Mucosa of descending colon (tissue), 3 donors: ENCODE measurements around the gene SERP1. TPM values are rescaled to one million over a fixed set of nuclear protein-coding genes. Genes with fewer than 3 reads are reported as not detected.

ENCODE experiments used
- ATAC-seq: fragments of 200-7000 bp; cut with Tn5 transposase; one replicate; pipeline ENCODE4 v1.9.1; 2020; ENCODE audit warnings: mild to moderate bottlenecking, moderate library complexity
- DNase-seq, 3 donors: peaks; one replicate each; pipeline ENCODE4 v3.0.0-alpha.2; 2020
- H3K36me3 ChIP-seq: fragments of 200-600 bp; one replicate; pipeline ENCODE4 v1.8.0; 2021; ENCODE audit warnings: low read depth, mild to moderate bottlenecking
- H3K4me1 ChIP-seq: fragments of 200-600 bp; one replicate; pipeline ENCODE4 v1.8.0; 2021; ENCODE audit warnings: low read depth, mild to moderate bottlenecking
- H3K4me3 ChIP-seq: fragments of 200-600 bp; one replicate; pipeline ENCODE4 v1.8.0; 2021; ENCODE audit warnings: mild to moderate bottlenecking
- H3K9me3 ChIP-seq: fragments of 200-600 bp; one replicate; pipeline ENCODE4 v1.8.0; 2021; ENCODE audit warnings: mild to moderate bottlenecking
- intact Hi-C, 2 donors: fragments of 100-400 bp; cut with DNase I in 1 of 2; cut with micrococcal nuclease in 1 of 2; formaldehyde crosslinking; loops; one replicate each; pipeline versions ENCODE4 v1.11.0 to v1.11.1; 2022; cut with DNase I, micrococcal nuclease
- total RNA-seq, 3 donors: library from RNA; stranded (reverse); fragmentation: NEBNext Ultra II Directional in 2 of 3; extraction: Animal tissue kit (Norgen Biotek cat#: 25700) in 2 of 3; gene quantifications; one replicate each; pipeline versions ENCODE4 v1.2.1 to v1.2.4, GENCODE V29; 2021 to 2023
- TF ChIP-seq, protein P1 (sequence below): fragments of 200-600 bp; IDR thresholded peaks from one replicate; pipeline ENCODE4 v1.8.0; 2022; ENCODE audit warnings: antibody characterized with exemption, mild to moderate bottlenecking
- donor health status: DM: no; HTN: no; CAD: no; lungs with moderate emphysema.
- donor health status: DM: no; HTN: no; CAD: no.
- donor health status: DM: no; HTN: yes; CAD: no.

SERP1 gene
- total RNA-seq, 3 donors from 2014 or later: 72.8 to 87.1 (median 86.6) TPM

DNA sequence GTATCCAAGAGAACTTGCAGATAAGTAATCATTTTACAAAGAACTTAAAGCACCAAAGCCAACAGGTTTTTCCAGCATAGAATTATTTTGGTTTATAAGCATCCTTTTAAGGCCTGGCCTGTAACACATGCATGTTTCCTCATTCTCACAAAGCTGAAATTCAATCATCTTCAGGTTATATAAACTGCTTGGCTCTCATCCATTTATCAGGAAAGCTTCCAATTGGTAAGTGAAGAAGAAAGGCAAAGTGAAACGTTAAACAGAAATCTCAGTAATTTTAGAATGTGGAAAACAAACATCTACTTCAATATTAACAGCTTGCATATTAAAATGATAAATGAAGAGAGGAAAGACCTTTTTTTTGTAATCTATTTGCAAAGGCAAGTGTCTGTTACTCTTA, 1.6 kb downstream of the SERP1 start:
- peaks cover 22% of the 10 kb centered on the region for H3K4me1 ChIP-seq
- H3K9me3 ChIP-seq: no peaks in the 10 kb centered on the region
- H3K4me3 ChIP-seq: no peak overlapping the region
- intact Hi-C loops: no loop called here
- ATAC-seq (no peak), DNase-seq (no peak)
- H3K36me3 ChIP-seq: no peaks in the 10 kb centered on the region
- TF ChIP-seq, protein P1, sequence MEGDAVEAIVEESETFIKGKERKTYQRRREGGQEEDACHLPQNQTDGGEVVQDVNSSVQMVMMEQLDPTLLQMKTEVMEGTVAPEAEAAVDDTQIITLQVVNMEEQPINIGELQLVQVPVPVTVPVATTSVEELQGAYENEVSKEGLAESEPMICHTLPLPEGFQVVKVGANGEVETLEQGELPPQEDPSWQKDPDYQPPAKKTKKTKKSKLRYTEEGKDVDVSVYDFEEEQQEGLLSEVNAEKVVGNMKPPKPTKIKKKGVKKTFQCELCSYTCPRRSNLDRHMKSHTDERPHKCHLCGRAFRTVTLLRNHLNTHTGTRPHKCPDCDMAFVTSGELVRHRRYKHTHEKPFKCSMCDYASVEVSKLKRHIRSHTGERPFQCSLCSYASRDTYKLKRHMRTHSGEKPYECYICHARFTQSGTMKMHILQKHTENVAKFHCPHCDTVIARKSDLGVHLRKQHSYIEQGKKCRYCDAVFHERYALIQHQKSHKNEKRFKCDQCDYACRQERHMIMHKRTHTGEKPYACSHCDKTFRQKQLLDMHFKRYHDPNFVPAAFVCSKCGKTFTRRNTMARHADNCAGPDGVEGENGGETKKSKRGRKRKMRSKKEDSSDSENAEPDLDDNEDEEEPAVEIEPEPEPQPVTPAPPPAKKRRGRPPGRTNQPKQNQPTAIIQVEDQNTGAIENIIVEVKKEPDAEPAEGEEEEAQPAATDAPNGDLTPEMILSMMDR: no peak

GRCh38 chr3:150544041-150544440, 2.3 kb downstream of the SERP1 start:
- no peak for DNase-seq
- H3K4me3 ChIP-seq: no peak overlapping the region
- no peaks in the 10 kb centered on the region for H3K36me3 ChIP-seq
- no peaks in the 10 kb centered on the region for H3K9me3 ChIP-seq
- intact Hi-C loops: no loop called here
- TF ChIP-seq, protein P1: no peak
- ATAC-seq: no peak
- peaks cover 22% of the 10 kb centered on the region for H3K4me1 ChIP-seq

- Histone ChIP-seq H3K4me3 (no peak overlapping the region), H3K9me3 (no peaks in the 10 kb centered on the region), H3K36me3 (no peaks in the 10 kb centered on the region), H3K4me1 (peaks cover 22% of the 10 kb centered on the region)
- intact Hi-C loops: no loop called here
- TF ChIP-seq, protein P1: no peak
- DNase-seq (no peak), ATAC-seq (no peak)
Observed at GRCh38 chr3:150543531-150543930, 2.8 kb downstream of the SERP1 start.

- intact Hi-C loops: no loop called here
- TF ChIP-seq, protein P1: no peak
- Histone ChIP-seq H3K36me3 (no peaks in the 10 kb centered on the region), H3K4me1 (peaks cover 22% of the 10 kb centered on the region), H3K9me3 (no peaks in the 10 kb centered on the region), H3K4me3 (no peak overlapping the region)
- no peak for DNase-seq
- ATAC-seq: no peak
Observed at GRCh38 chr3:150543128-150543527, 3.2 kb downstream of the SERP1 start.

DNA sequence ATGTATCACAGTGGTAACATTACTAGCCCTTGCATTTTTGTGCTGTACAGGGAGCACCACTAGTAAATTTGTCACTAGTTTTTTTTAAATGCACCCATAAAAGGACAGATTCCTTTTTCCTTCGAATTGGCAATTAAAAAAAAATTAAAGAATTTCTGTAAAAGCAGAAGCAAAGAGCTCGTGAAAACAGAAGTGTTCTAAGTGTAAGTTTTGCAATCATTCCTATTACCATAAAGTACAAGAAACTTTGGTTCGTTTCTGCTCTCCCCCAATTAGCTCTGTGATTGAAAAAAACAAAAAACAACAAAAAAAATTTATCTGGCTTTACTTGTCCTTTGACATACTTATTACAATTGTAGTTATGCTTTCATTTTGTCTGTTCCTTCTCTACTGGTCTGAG, 5.3 kb downstream of the SERP1 start:
- no peaks in the 10 kb centered on the region for H3K36me3 ChIP-seq
- H3K4me3 ChIP-seq: no peak overlapping the region
- ATAC-seq (no peak), DNase-seq (no peak)
- TF ChIP-seq, protein P1: no peak
- peaks cover 12% of the 10 kb centered on the region for H3K4me1 ChIP-seq
- H3K9me3 ChIP-seq: no peaks in the 10 kb centered on the region
- intact Hi-C loops: no loop called here

- ATAC-seq (no peak), DNase-seq (no peak)
- Histone ChIP-seq H3K36me3 (no peaks in the 10 kb centered on the region), H3K9me3 (no peaks in the 10 kb centered on the region), H3K4me3 (no peak overlapping the region), H3K4me1 (peaks cover 12% of the 10 kb centered on the region)
- intact Hi-C loops: no loop called here
- TF ChIP-seq, protein P1: no peak
Observed at GRCh38 chr3:150540297-150540696, 6.0 kb downstream of the SERP1 start.
